Endothelial cell of umbilical vein (primary cell): ENCODE data around the gene ATP8A2. TPM values are rescaled to one million over a fixed set of nuclear protein-coding genes. Genes with fewer than 3 reads are reported as not detected.

Source experiments
- BruUV-seq: library from RNA; stranded (reverse); fragments of 400-500 nt; replicated peaks from 2 replicates; lab custom pipeline; 2021; lab: Mats Ljungman, UMichigan
- CTCF ChIA-PET: fragments of 300-600, 350-600 bp; sonication (Branson Sonifier 250); formaldehyde crosslinking; loops from one replicate; lab custom pipeline; 2021; ENCODE audit warnings: antibody characterized with exemption, inconsistent platforms; lab: Charles Lee
- POLR2A ChIA-PET: fragments of 300-600, 350-600 bp; sonication (Branson Sonifier 250); formaldehyde crosslinking; loops from one replicate; lab custom pipeline; 2021; ENCODE audit warnings: antibody characterized with exemption, inconsistent platforms; lab: Charles Lee
- DNase-seq: peaks from one replicate; pipeline ENCODE4 v3.0.0-alpha.2; 2011; ENCODE audit warnings: low read depth, low spot score
- FAIRE-seq: peaks from 2 replicates; lab custom pipeline; 2011; peaks lifted over from hg19 to GRCh38; lab: Jason Lieb, UNC
- H2AFZ ChIP-seq: 2 replicates; pipeline ENCODE4 v1.6.0; 2012; ENCODE audit warnings: low read depth, low read length, control low read depth, inconsistent platforms
- H3K27ac ChIP-seq: 2 replicates; pipeline ENCODE4 v1.5.1; 2011; ENCODE audit warnings: low read depth, mild to moderate bottlenecking, control low read depth, low read length, moderate library complexity; ENCODE audit not compliant: insufficient read depth
- H3K27me3 ChIP-seq, 2 experiments: 2 replicates each; pipeline versions ENCODE4 v1.6.0 to v1.6.1; 2011; ENCODE audit warnings: low read length in 2 of 2, mixed read lengths in 1 of 2; ENCODE audit not compliant: control insufficient read depth in 2 of 2, insufficient read depth in 2 of 2
- H3K36me3 ChIP-seq, 2 experiments: 2 replicates in 1 of 2; 3 replicates in 1 of 2; pipeline ENCODE4 v1.5.1; 2011; ENCODE audit warnings: low read length in 2 of 2, mild to moderate bottlenecking in 1 of 2, moderate library complexity in 1 of 2; ENCODE audit not compliant: control insufficient read depth in 2 of 2, insufficient read depth in 2 of 2; ENCODE audit errors: extremely low read depth in 1 of 2
- H3K4me1 ChIP-seq: 3 replicates; pipeline ENCODE4 v1.5.1; 2011; ENCODE audit warnings: mild to moderate bottlenecking, low read length; ENCODE audit not compliant: control insufficient read depth, insufficient read depth; ENCODE audit errors: extremely low read depth
- H3K4me2 ChIP-seq: 2 replicates; pipeline ENCODE4 v1.6.1; 2011; ENCODE audit warnings: low read length, control low read depth, mixed read lengths; ENCODE audit not compliant: insufficient read depth
- H3K4me3 ChIP-seq, 3 experiments: fragments of 200-600 bp in 1 of 3; sonication (generic), shearing (Covaris generic) in 1 of 3; replicated peaks in 1 of 3; 2 replicates each; pipeline ENCODE4 v1.5.1; 2011 to 2016; ENCODE audit warnings: control low read depth in 3 of 3, low read length in 3 of 3, mild to moderate bottlenecking in 2 of 3, inconsistent platforms in 1 of 3, low read depth in 1 of 3, moderate library complexity in 1 of 3; ENCODE audit not compliant: insufficient read depth in 1 of 3
- H3K79me2 ChIP-seq: 2 replicates; pipeline ENCODE4 v1.6.0; 2012; ENCODE audit warnings: low read length, inconsistent platforms; ENCODE audit not compliant: control insufficient read depth, insufficient read depth
- H3K9ac ChIP-seq: replicated peaks from 2 replicates; pipeline ENCODE3; 2011; ENCODE audit warnings: low read length, control low read depth; ENCODE audit not compliant: insufficient read depth; ENCODE audit errors: extremely low read depth
- H3K9me1 ChIP-seq: replicated peaks from 3 replicates; pipeline ENCODE4 v1.6.0; 2011; ENCODE audit warnings: mild to moderate bottlenecking, low read length; ENCODE audit not compliant: control insufficient read depth, insufficient read depth; ENCODE audit errors: extremely low read depth
- H3K9me3 ChIP-seq: replicated peaks from 2 replicates; pipeline ENCODE4 v1.5.1; 2012; ENCODE audit warnings: low read length, inconsistent platforms; ENCODE audit not compliant: control insufficient read depth, insufficient read depth
- H4K20me1 ChIP-seq: replicated peaks from 2 replicates; pipeline ENCODE3; 2011; ENCODE audit warnings: mild to moderate bottlenecking, low read length; ENCODE audit not compliant: control insufficient read depth, insufficient read depth; ENCODE audit errors: extremely low read depth
- EZH2 ChIP-seq: IDR thresholded peaks from 2 replicates; pipeline ENCODE4 v1.6.1; 2012; ENCODE audit warnings: borderline replicate concordance, low read depth, mild to moderate bottlenecking, moderate library complexity, low read length, inconsistent platforms; ENCODE audit not compliant: severe bottlenecking
- FOS ChIP-seq: IDR thresholded peaks from 2 replicates; pipeline ENCODE4 v1.6.1; 2011; ENCODE audit warnings: mild to moderate bottlenecking, low read length, moderate library complexity, borderline replicate concordance; ENCODE audit not compliant: insufficient read depth
- GATA2 ChIP-seq: IDR thresholded peaks from 2 replicates; pipeline ENCODE4 v1.7.0; 2011; ENCODE audit warnings: low read depth, mild to moderate bottlenecking, moderate library complexity, mixed read lengths, low read length; ENCODE audit not compliant: insufficient read length, insufficient read depth
- JUN ChIP-seq: IDR thresholded peaks from 2 replicates; pipeline ENCODE4 v1.6.1; 2011; ENCODE audit warnings: borderline replicate concordance, low read depth; ENCODE audit not compliant: insufficient read length, insufficient read depth
- MAX ChIP-seq: IDR thresholded peaks from 2 replicates; pipeline ENCODE4 v1.6.1; 2011; ENCODE audit not compliant: insufficient read depth, insufficient read length
- MYC ChIP-seq: IDR thresholded peaks from one replicate; pipeline ENCODE4 v1.6.1; 2011; ENCODE audit warnings: mild to moderate bottlenecking, low read depth, low read length
- POLR2A ChIP-seq: IDR thresholded peaks from 2 replicates; pipeline ENCODE4 v1.6.1; 2012; ENCODE audit warnings: low read depth, mild to moderate bottlenecking, control low read depth, low read length
- POLR2AphosphoS5 ChIP-seq: IDR thresholded peaks from 2 replicates; pipeline ENCODE4 v1.6.1; 2012; ENCODE audit warnings: low read depth, mild to moderate bottlenecking, control low read depth, low read length, moderate library complexity; ENCODE audit not compliant: insufficient read depth
- dilution Hi-C: fragments of 300-500 bp; cut with MboI; formaldehyde crosslinking; loops from one replicate; pipeline ENCODE4 v1.15.0; 2019; ENCODE audit warnings: low sequenced_read_pairs; ENCODE audit not compliant: extremely low pct_ligation_motif_present
- intact Hi-C: fragments of 100-400 bp; cut with micrococcal nuclease; formaldehyde crosslinking; loops from one replicate; pipeline ENCODE4 v1.10.0; 2022
- polyA plus RNA-seq, 4 experiments: library from polyadenylated mRNA; depleted of rRNA in 3 of 4; stranded (reverse) in 3 of 4; unstranded in 1 of 4; fragments of >200 nt; gene quantifications; 2 replicates each; pipeline versions ENCODE4 v1.2.1 to v1.2.3, GENCODE V29; 2011 to 2012; ENCODE audit warnings: missing spikeins in 1 of 4
- total RNA-seq: library from RNA; stranded (reverse); gene quantifications from 2 replicates; pipeline ENCODE4 v1.2.3, GENCODE V29; 2021
- TF ChIP-seq, protein P1 (sequence below), 2 donors: IDR thresholded peaks; 1 replicate in 1 of 2; 2 replicates in 1 of 2; pipeline ENCODE4 v1.5.1; 2011; ENCODE audit warnings: low read length in 2 of 2, mild to moderate bottlenecking in 2 of 2, moderate library complexity in 2 of 2, control low read depth in 1 of 2, inconsistent platforms in 1 of 2, low read depth in 1 of 2; ENCODE audit not compliant: insufficient read depth in 1 of 2; ENCODE audit errors: extremely low read depth in 1 of 2

The ATP8A2 gene
- total and polyA plus RNA-seq, 2 donors (not counting 3 experiments of a cell fraction or from before 2014, with no cell fraction given): 0.11 to 0.49 TPM

DNA sequence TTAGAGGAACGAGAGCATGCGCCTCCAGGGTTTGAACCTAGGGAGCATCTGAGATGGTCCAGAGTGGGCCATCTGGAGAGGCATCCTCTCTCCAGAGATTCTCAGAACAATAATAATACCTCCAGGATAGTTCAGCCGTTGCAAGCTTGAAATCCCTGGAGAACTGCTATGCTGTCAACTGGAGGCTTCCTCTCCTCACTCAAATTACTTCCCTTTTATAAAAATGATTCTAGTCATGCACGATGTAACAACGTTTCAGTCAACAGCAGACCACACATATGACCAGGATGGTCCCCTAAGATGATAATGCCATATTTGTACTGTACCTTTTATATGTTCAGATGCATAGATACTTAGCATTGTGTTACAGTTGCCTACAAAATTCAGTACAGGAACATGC lies 571.3 kb downstream of the ATP8A2 start:
- no TSS peak for BruUV-seq
- no peak overlapping the region for H3K9ac ChIP-seq
- no peaks in the 10 kb centered on the region for H3K36me3 ChIP-seq
- DNase-seq (no peak), FAIRE-seq (no peak)
- no peak overlapping the region for H3K4me2 ChIP-seq
- H4K20me1 ChIP-seq: no peaks in the 10 kb centered on the region
- H3K4me1 ChIP-seq: no peaks in the 10 kb centered on the region
- H2AFZ ChIP-seq: no peak overlapping the region
- H3K27me3 ChIP-seq: peaks cover 0 to 5% of the 10 kb centered on the region in 2 experiments
- no peaks in the 10 kb centered on the region for H3K9me3 ChIP-seq
- intact Hi-C loops: no loop called here
- dilution Hi-C loops: no loop called here
- ChIA-PET CTCF (no interaction called here), POLR2A (no interaction called here)
- H3K27ac ChIP-seq: no peak overlapping the region
- no peak overlapping the region for H3K4me3 ChIP-seq
- no peaks in the 10 kb centered on the region for H3K79me2 ChIP-seq
- TF ChIP-seq JUN (no peak), POLR2AphosphoS5 (no peak), MYC (no peak), EZH2 (no peak), FOS (no peak), GATA2 (no peak), POLR2A (no peak), MAX (no peak)
- TF ChIP-seq, protein P1, sequence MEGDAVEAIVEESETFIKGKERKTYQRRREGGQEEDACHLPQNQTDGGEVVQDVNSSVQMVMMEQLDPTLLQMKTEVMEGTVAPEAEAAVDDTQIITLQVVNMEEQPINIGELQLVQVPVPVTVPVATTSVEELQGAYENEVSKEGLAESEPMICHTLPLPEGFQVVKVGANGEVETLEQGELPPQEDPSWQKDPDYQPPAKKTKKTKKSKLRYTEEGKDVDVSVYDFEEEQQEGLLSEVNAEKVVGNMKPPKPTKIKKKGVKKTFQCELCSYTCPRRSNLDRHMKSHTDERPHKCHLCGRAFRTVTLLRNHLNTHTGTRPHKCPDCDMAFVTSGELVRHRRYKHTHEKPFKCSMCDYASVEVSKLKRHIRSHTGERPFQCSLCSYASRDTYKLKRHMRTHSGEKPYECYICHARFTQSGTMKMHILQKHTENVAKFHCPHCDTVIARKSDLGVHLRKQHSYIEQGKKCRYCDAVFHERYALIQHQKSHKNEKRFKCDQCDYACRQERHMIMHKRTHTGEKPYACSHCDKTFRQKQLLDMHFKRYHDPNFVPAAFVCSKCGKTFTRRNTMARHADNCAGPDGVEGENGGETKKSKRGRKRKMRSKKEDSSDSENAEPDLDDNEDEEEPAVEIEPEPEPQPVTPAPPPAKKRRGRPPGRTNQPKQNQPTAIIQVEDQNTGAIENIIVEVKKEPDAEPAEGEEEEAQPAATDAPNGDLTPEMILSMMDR (IDR thresholded peaks at IDR 0.05; ENCODE audit: extremely low read depth in 1 of 2, insufficient read depth in 1 of 2, low read depth in 1 of 2, low read length in 2 of 2): no peak
- H3K9me1 ChIP-seq: no peaks in the 10 kb centered on the region
